ENCODE data around the gene CCDC198. TPM values are rescaled to one million over a fixed set of nuclear protein-coding genes. Genes with fewer than 3 reads are reported as not detected.

CCDC198 gene
- total RNA-seq: not detected in 2 replicates

GRCh38 chr14:57493467-57494181 is at the start of gene CCDC198:
Gene CCDC198, minus strand, starts transcription at chr14:57493857. Its CDS starts 142 bp downstream, at chr14:57493715.

Other genes starting within 250 kb of the CCDC198 start
- 28.6 and 36.9 TPM in 2 replicates for gene EXOC5, start 225.0 kb downstream of the CCDC198 start, total RNA-seq
- 18.0 and 19.8 TPM in 2 replicates for gene AP5M1, start 224.9 kb downstream of the CCDC198 start, total RNA-seq
- 9.6 and 10.2 TPM in 2 replicates for gene NAA30, start 103.3 kb downstream of the CCDC198 start, total RNA-seq